HepG2 (cell line): ENCODE data around the gene PRKCB. TPM values are rescaled to one million over a fixed set of nuclear protein-coding genes. Genes with fewer than 3 reads are reported as not detected.

Source experiments
- ATAC-seq: fragments of 200-7000 bp; cut with Tn5 transposase; 3 replicates; pipeline ENCODE4 v1.9.1; 2020; ENCODE audit warnings: mild to moderate bottlenecking, moderate library complexity
- BruUV-seq: library from RNA; stranded (reverse); fragments of 400-500 nt; replicated peaks from 2 replicates; lab custom pipeline; 2021; lab: Mats Ljungman, UMichigan
- CTCF ChIA-PET: fragments of 300-600 bp; formaldehyde crosslinking; extraction: SDS; loops from one replicate; lab custom pipeline; 2021; ENCODE audit warnings: low total read pairs, inconsistent platforms, low intra/inter-chr PET ratio; lab: Yijun Ruan, JAX
- POLR2A ChIA-PET: fragments of 350-600 bp; sonication (Branson Sonifier 250); formaldehyde crosslinking; loops from one replicate; lab custom pipeline; 2020; ENCODE audit warnings: antibody characterized with exemption, inconsistent platforms; lab: Yijun Ruan, JAX
- DNase-seq: peaks from one replicate; pipeline ENCODE4 v3.0.0-alpha.2; 2015; ENCODE audit warnings: low spot score
- FAIRE-seq: peaks from 3 replicates; lab custom pipeline; 2011; peaks lifted over from hg19 to GRCh38; lab: Jason Lieb, UNC
- H2AFZ ChIP-seq: one replicate; pipeline ENCODE4 v1.6.1; 2011; ENCODE audit warnings: low read length, inconsistent platforms
- H3K27ac ChIP-seq: fragments of 300-600 bp; 3 replicates; pipeline ENCODE4 v1.8.0; 2011; ENCODE audit warnings: mixed run types, mild to moderate bottlenecking, mixed read lengths, low read length, inconsistent platforms; ENCODE audit not compliant: insufficient read depth; ENCODE audit errors: extremely low read length
- H3K27me3 ChIP-seq, 2 experiments: fragments of 200-600 bp in 1 of 2; 2 replicates in 1 of 2; 3 replicates in 1 of 2; pipeline versions ENCODE4 v1.6.0 to v1.8.0; 2011; ENCODE audit warnings: low read length in 2 of 2, mild to moderate bottlenecking in 2 of 2, moderate library complexity in 2 of 2, inconsistent platforms in 1 of 2; ENCODE audit not compliant: insufficient read depth in 2 of 2, control insufficient read depth in 1 of 2
- H3K36me3 ChIP-seq, 2 experiments: fragments of 200-600 bp in 1 of 2; replicated peaks in 1 of 2; 2 replicates in 1 of 2; 3 replicates in 1 of 2; pipeline versions ENCODE4 v1.5.1 to v1.8.0; 2011; ENCODE audit warnings: low read length in 2 of 2, inconsistent platforms in 1 of 2; ENCODE audit not compliant: insufficient read depth in 2 of 2, control insufficient read depth in 1 of 2
- H3K4me1 ChIP-seq: 2 replicates; pipeline ENCODE4 v1.5.1; 2012; ENCODE audit warnings: low read length, inconsistent platforms; ENCODE audit not compliant: insufficient read depth
- H3K4me2 ChIP-seq: 2 replicates; pipeline ENCODE4 v1.6.0; 2011; ENCODE audit warnings: low read depth, low read length, inconsistent platforms
- H3K4me3 ChIP-seq, 3 experiments: fragments of 200-600 bp in 1 of 3; sonication (generic), shearing (Covaris generic) in 1 of 3; replicated peaks in 1 of 3; 2 replicates each; pipeline ENCODE4 v1.5.1; 2011 to 2016; ENCODE audit warnings: low read length in 3 of 3, inconsistent platforms in 2 of 3, low read depth in 2 of 3, mild to moderate bottlenecking in 2 of 3, control low read depth in 1 of 3, mixed read lengths in 1 of 3; ENCODE audit not compliant: insufficient read depth in 1 of 3
- H3K79me2 ChIP-seq: one replicate; pipeline ENCODE4 v1.6.1; 2011; ENCODE audit warnings: low read length, inconsistent platforms; ENCODE audit not compliant: insufficient read depth
- H3K9ac ChIP-seq: 2 replicates; pipeline ENCODE4 v1.6.0; 2011; ENCODE audit warnings: mild to moderate bottlenecking, low read depth, low read length, inconsistent platforms; ENCODE audit not compliant: insufficient read depth
- H3K9me3 ChIP-seq: 2 replicates; pipeline ENCODE4 v1.5.1; 2012; ENCODE audit warnings: mild to moderate bottlenecking, low read length
- H4K20me1 ChIP-seq: 2 replicates; pipeline ENCODE4 v1.6.0; 2011; ENCODE audit warnings: inconsistent platforms, mild to moderate bottlenecking, low read length, moderate library complexity; ENCODE audit not compliant: insufficient read depth
- ARNT2 ChIP-seq: sonication (generic); formaldehyde crosslinking; IDR thresholded peaks from 2 replicates; pipeline ENCODE4 v1.8.0; 2022; ENCODE audit warnings: mild to moderate bottlenecking, low read depth, missing genetic modification reagents, moderate library complexity
- CCAR2 ChIP-seq: fragments of 200-400 bp; formaldehyde crosslinking; optimal IDR thresholded peaks from 2 replicates; pipeline ENCODE3; 2018; ENCODE audit warnings: low read depth, mild to moderate bottlenecking, low read length, moderate library complexity
- EP300 ChIP-seq, 3 experiments: sonication (generic) in 1 of 3; formaldehyde crosslinking in 1 of 3; IDR thresholded peaks; 2 replicates each; pipeline versions ENCODE4 v1.5.1 to v1.6.1; 2011 to 2020; ENCODE audit warnings: low read depth in 2 of 3, low read length in 2 of 3, borderline replicate concordance in 1 of 3, improper control_type of control experiment in 1 of 3, mild to moderate bottlenecking in 1 of 3, missing genetic modification reagents in 1 of 3, moderate library complexity in 1 of 3
- FOXA1 ChIP-seq, 2 experiments: fragments of 450-650 bp in 1 of 2; sonication (generic) in 1 of 2; formaldehyde crosslinking in 1 of 2; IDR thresholded peaks; 2 replicates each; pipeline versions ENCODE4 v1.4.0 to v1.6.1; 2016 to 2020; ENCODE audit warnings: missing genetic modification reagents in 1 of 2
- NFE2L2 ChIP-seq: fragments of 150-350 bp; IDR thresholded peaks from 2 replicates; pipeline ENCODE4 v1.6.1; 2014; ENCODE audit warnings: low read length
- SKI ChIP-seq: fragments of 450-650 bp; IDR thresholded peaks from one replicate; pipeline ENCODE4 v1.6.1; 2018; ENCODE audit warnings: mild to moderate bottlenecking; ENCODE audit not compliant: partially characterized antibody
- SUZ12 ChIP-seq: fragments of 150-350 bp; IDR thresholded peaks from 2 replicates; pipeline ENCODE4 v1.6.1; 2014; ENCODE audit warnings: low read depth, low read length
- ZKSCAN8 ChIP-seq: IDR thresholded peaks from 2 replicates; pipeline ENCODE4 v1.6.1; 2016; ENCODE audit warnings: borderline replicate concordance, missing genetic modification reagents, missing compliant biosample characterization
- WGBS: methylation state at CpG from one replicate; pipeline ENCODE4 v1.1.6; 2017; ENCODE audit warnings: low lambda C conversion rate; 5-methylcytosine and 5-hydroxymethylcytosine counted together
- in situ Hi-C: cut with HindIII; loops from 2 replicates; pipeline ENCODE4 v1.10.0; 2017; ENCODE audit warnings: low pct_unique_long_range_greater_than_20kb; ENCODE audit not compliant: extremely low pct_ligation_motif_present
- intact Hi-C: fragments of 100-400 bp; cut with micrococcal nuclease; formaldehyde crosslinking; loops from one replicate; pipeline ENCODE4 v1.10.0; 2022; ENCODE audit not compliant: unreplicated experiment
- polyA plus RNA-seq, 8 experiments: library from polyadenylated mRNA; depleted of rRNA in 3 of 8; stranded (reverse) in 7 of 8; unstranded in 1 of 8; fragments of >200 nt; fragmentation: Illumina TruSeq in 4 of 8; extraction: Trizol in 4 of 8; gene quantifications; 2 replicates each; pipeline versions ENCODE4 v1.2.1 to v1.2.3, GENCODE V29; 2011 to 2016; ENCODE audit warnings: low read depth in 4 of 8, missing spikeins in 1 of 8, mixed read lengths in 1 of 8; ENCODE audit not compliant: insufficient read depth in 1 of 8
- total RNA-seq, 5 experiments: library from RNA; depleted of rRNA; stranded (reverse); fragments of >200 nt; fragmentation: Illumina TruSeq; extraction: Trizol; gene quantifications; 2 replicates each; pipeline ENCODE4 v1.2.3, GENCODE V29; 2016; ENCODE audit warnings: low read depth in 1 of 5
- TF ChIP-seq, protein P1 (sequence below): sonication (generic); formaldehyde crosslinking; IDR thresholded peaks from 2 replicates; pipeline ENCODE4 v1.8.0; 2022; ENCODE audit warnings: missing genetic modification reagents, low read depth, mild to moderate bottlenecking, borderline replicate concordance
- TF ChIP-seq, protein P2 (sequence below): sonication (generic); formaldehyde crosslinking; IDR thresholded peaks from 2 replicates; pipeline ENCODE4 v1.8.1; 2023; ENCODE audit warnings: mild to moderate bottlenecking, missing genetic modification reagents

Gene PRKCB
- total and polyA plus RNA-seq, 2 of the 13 experiments (the other 11 are each of a cell fraction or from before 2014, with no cell fraction given), result 0.01 TPM; not detected in 1

DNA sequence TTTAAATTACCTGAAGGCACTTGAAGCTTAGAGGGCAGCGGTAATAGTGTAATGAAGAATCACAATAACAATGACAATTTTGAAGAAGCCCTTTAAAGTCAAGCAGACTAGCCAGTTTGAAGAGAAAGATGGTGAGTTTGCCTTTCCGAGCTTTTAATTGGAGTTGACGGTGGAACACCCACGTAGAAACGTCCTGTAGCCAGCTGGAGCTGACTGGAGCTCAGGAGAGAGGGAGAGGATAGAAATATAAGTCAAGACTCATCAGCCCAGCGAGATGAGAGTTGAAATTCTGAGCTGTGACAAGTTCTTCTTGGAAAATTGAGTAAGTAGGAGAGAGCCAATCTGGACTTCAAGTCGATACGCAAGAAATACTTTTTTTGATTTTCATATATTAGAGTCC is 328.6 kb downstream of the PRKCB start:
- POLR2A ChIA-PET, result no interaction called here
- no peak overlapping the region for H2AFZ ChIP-seq
- H3K27me3 ChIP-seq, result no peaks in the 10 kb centered on the region; a peak in 2 of 5 replicates
- H3K79me2 ChIP-seq, result no peaks in the 10 kb centered on the region
- no peak for TF ChIP-seq FOXA1 (IDR thresholded peaks at IDR 0.05)
- TF ChIP-seq FOXA1 (CRISPR knock-in tag; IDR thresholded peaks at IDR 0.05), result no peak
- no peak for TF ChIP-seq SKI
- TF ChIP-seq, protein P1, sequence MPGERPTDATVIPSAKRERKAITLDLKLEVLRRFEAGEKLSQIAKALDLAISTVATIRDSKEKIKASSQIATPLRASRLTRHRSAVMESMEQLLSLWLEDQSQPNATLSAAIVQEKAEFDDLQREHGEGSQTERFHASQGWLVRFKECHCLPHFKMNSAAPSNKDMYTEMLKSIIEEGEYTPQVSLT, result no peak
- TF ChIP-seq EP300 (IDR thresholded peaks at IDR 0.05; ENCODE audit: low read depth in 2 of 2, low read length in 2 of 2), result no peak
- no peak for TF ChIP-seq EP300 (CRISPR knock-in tag; IDR thresholded peaks at IDR 0.05; ENCODE audit: borderline replicate concordance)
- TF ChIP-seq CCAR2, result no peak
- H3K4me1 ChIP-seq, result no peaks in the 10 kb centered on the region
- H3K9ac ChIP-seq, result no peak overlapping the region
- H3K36me3 ChIP-seq, result no peaks in the 10 kb centered on the region
- H3K4me2 ChIP-seq, result no peak overlapping the region
- no peak overlapping the region for H3K27ac ChIP-seq
- no peaks in the 10 kb centered on the region for H3K9me3 ChIP-seq
- CTCF ChIA-PET, result interaction anchor here (0.6 kb wide), 1 partner anchor 1061 kb away, joined by 3 read pairs; no protein-coding TSS in a partner anchor
- ATAC-seq (no peak), DNase-seq (no peak), FAIRE-seq (no peak)
- WGBS, result 15% methylated on average over 8 of the region's 8 CpGs
- in situ Hi-C loops (no loop called here), intact Hi-C loops (no loop called here)
- BruUV-seq, result no TSS peak
- H3K4me3 ChIP-seq, result no peak overlapping the region
- no peaks in the 10 kb centered on the region for H4K20me1 ChIP-seq

DNA sequence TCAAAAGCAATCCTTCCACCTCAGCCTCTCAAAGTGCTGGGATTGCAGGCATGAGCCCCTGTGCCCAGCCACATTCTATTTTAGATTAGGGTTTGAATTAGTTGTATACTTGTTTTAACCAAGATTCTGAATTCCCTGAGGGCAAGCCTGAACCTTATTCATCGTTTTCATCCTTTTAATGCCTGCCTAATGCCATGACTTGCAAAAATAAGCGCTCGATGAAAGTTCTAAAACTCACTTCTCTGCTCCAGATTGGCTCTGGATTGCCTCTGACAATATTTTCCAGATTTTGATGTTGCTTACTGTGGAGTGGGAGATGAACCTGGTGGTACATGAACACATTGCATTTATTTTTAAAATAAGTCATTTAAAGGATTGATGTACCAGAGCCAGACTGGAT is 329.5 kb downstream of the PRKCB start:
- H3K27ac ChIP-seq, result no peak overlapping the region
- ChIA-PET POLR2A (no interaction called here), CTCF (no interaction called here)
- H3K9me3 ChIP-seq, result no peaks in the 10 kb centered on the region
- ATAC-seq, result no peak
- H4K20me1 ChIP-seq, result no peaks in the 10 kb centered on the region
- no TSS peak for BruUV-seq
- H3K4me3 ChIP-seq, result no peak overlapping the region
- WGBS, result 1% methylated on average over 3 of the region's 3 CpGs
- in situ Hi-C loops (no loop called here), intact Hi-C loops (no loop called here)
- no peak for TF ChIP-seq ZKSCAN8 (CRISPR knock-in tag)
- no peak for TF ChIP-seq ARNT2 (CRISPR knock-in tag)
- no peak for TF ChIP-seq SUZ12
- TF ChIP-seq, protein P2, sequence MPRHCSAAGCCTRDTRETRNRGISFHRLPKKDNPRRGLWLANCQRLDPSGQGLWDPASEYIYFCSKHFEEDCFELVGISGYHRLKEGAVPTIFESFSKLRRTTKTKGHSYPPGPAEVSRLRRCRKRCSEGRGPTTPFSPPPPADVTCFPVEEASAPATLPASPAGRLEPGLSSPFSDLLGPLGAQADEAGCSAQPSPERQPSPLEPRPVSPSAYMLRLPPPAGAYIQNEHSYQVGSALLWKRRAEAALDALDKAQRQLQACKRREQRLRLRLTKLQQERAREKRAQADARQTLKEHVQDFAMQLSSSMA, result no peak
- TF ChIP-seq NFE2L2, result peak; percentile 80
- H3K79me2 ChIP-seq, result no peaks in the 10 kb centered on the region
- no peaks in the 10 kb centered on the region for H3K36me3 ChIP-seq
- H2AFZ ChIP-seq, result no peak overlapping the region
- no peak overlapping the region for H3K4me2 ChIP-seq
- FAIRE-seq, result no peak
- DNase-seq, result no peak
- no peak overlapping the region for H3K9ac ChIP-seq
- no peaks in the 10 kb centered on the region for H3K4me1 ChIP-seq
- H3K27me3 ChIP-seq, result no peaks in the 10 kb centered on the region; a peak in 2 of 5 replicates
